Neuronal stem cell (in vitro differentiated cells): Measurements from ENCODE around the gene PROP1. TPM values are rescaled to one million over a fixed set of nuclear protein-coding genes. Genes with fewer than 3 reads are reported as not detected.
"Not testable (repeated sequence)": the region's sequence is repeated elsewhere in the genome, so short reads cannot be mapped to it uniquely, and the experiment has no call there.

Experiments used
- DNase-seq: peaks from one replicate; pipeline ENCODE4 v3.0.0-alpha.2; 2013; ENCODE audit warnings: low spot score
- H2AFZ ChIP-seq: one replicate; pipeline ENCODE4 v1.6.1; 2013; ENCODE audit warnings: mild to moderate bottlenecking, low read length, inconsistent platforms
- H2AK5ac ChIP-seq: 2 replicates; pipeline ENCODE4 v1.6.1; 2013; ENCODE audit warnings: low read depth, mild to moderate bottlenecking, inconsistent platforms, low read length, moderate library complexity, mixed read lengths
- H2BK120ac ChIP-seq: 2 replicates; pipeline ENCODE4 v1.6.1; 2013; ENCODE audit warnings: low read depth, mild to moderate bottlenecking, inconsistent platforms, low read length, moderate library complexity, mixed read lengths
- H2BK12ac ChIP-seq: one replicate; pipeline ENCODE4 v1.6.1; 2013; ENCODE audit warnings: low read length, inconsistent platforms
- H2BK15ac ChIP-seq: 2 replicates; pipeline ENCODE4 v1.6.1; 2013; ENCODE audit warnings: mild to moderate bottlenecking, low read length, inconsistent platforms, mixed read lengths
- H2BK5ac ChIP-seq: one replicate; pipeline ENCODE4 v1.6.1; 2013; ENCODE audit warnings: inconsistent platforms, mild to moderate bottlenecking, low read length, moderate library complexity
- H3K14ac ChIP-seq: one replicate; pipeline ENCODE4 v1.6.1; 2013; ENCODE audit warnings: low read length, inconsistent platforms
- H3K18ac ChIP-seq: 2 replicates; pipeline ENCODE4 v1.6.1; 2013; ENCODE audit warnings: low read length, inconsistent platforms
- H3K23ac ChIP-seq: 2 replicates; pipeline ENCODE4 v1.6.1; 2013; ENCODE audit warnings: low read depth, mild to moderate bottlenecking, mixed read lengths, low read length, inconsistent platforms; ENCODE audit not compliant: poor library complexity
- H3K27ac ChIP-seq: replicated peaks from 3 replicates; pipeline ENCODE4 v1.5.1; 2013; ENCODE audit warnings: low read length, inconsistent platforms
- H3K27me3 ChIP-seq, 3 experiments: 2 replicates each; pipeline ENCODE4 v1.6.1; 2013; ENCODE audit warnings: low read length in 3 of 3, mild to moderate bottlenecking in 2 of 3, inconsistent platforms in 1 of 3, low read depth in 1 of 3, mixed read lengths in 1 of 3, moderate library complexity in 1 of 3; ENCODE audit not compliant: control insufficient read depth in 3 of 3, insufficient read depth in 3 of 3
- H3K36me3 ChIP-seq, 2 donors: replicated peaks in 1 of 2; 2 replicates each; pipeline ENCODE4 v1.6.1; 2013; ENCODE audit warnings: low read length in 2 of 2; ENCODE audit not compliant: control insufficient read depth in 2 of 2, insufficient read depth in 2 of 2
- H3K4ac ChIP-seq: 2 replicates; pipeline ENCODE4 v1.6.1; 2013; ENCODE audit warnings: inconsistent platforms, mild to moderate bottlenecking, low read length, moderate library complexity
- H3K4me1 ChIP-seq, 2 donors: 1 replicate in 1 of 2; 2 replicates in 1 of 2; pipeline ENCODE4 v1.6.1; 2013; ENCODE audit warnings: low read length in 2 of 2, low read depth in 1 of 2; ENCODE audit not compliant: control insufficient read depth in 2 of 2, insufficient read depth in 1 of 2
- H3K4me2 ChIP-seq: one replicate; pipeline ENCODE4 v1.6.1; 2013; ENCODE audit warnings: mild to moderate bottlenecking, low read length, inconsistent platforms; ENCODE audit not compliant: insufficient read depth, poor library complexity, severe bottlenecking
- H3K4me3 ChIP-seq, 2 donors: 2 replicates each; pipeline ENCODE4 v1.5.1; 2013; ENCODE audit warnings: low read length in 2 of 2, mild to moderate bottlenecking in 2 of 2, inconsistent platforms in 1 of 2, moderate library complexity in 1 of 2
- H3K79me1 ChIP-seq: one replicate; pipeline ENCODE4 v1.6.1; 2013; ENCODE audit warnings: low read depth, mild to moderate bottlenecking, inconsistent platforms, low read length, moderate library complexity
- H3K9ac ChIP-seq: one replicate; pipeline ENCODE4 v1.6.1; 2013; ENCODE audit warnings: mild to moderate bottlenecking, low read depth, low read length, inconsistent platforms; ENCODE audit not compliant: poor library complexity
- H3K9me3 ChIP-seq, 2 donors: replicated peaks in 1 of 2; 2 replicates each; pipeline versions ENCODE3 to v1.6.1; 2013; ENCODE audit warnings: low read length in 2 of 2, mild to moderate bottlenecking in 2 of 2, inconsistent platforms in 1 of 2, low read depth in 1 of 2, mixed read lengths in 1 of 2, moderate library complexity in 1 of 2; ENCODE audit not compliant: control insufficient read depth in 2 of 2, insufficient read depth in 1 of 2
- H4K8ac ChIP-seq: one replicate; pipeline ENCODE4 v1.6.1; 2013; ENCODE audit warnings: low read depth, mild to moderate bottlenecking, inconsistent platforms, low read length, moderate library complexity
- H4K91ac ChIP-seq: one replicate; pipeline ENCODE4 v1.6.1; 2013; ENCODE audit warnings: low read length, low read depth, mild to moderate bottlenecking, inconsistent platforms; ENCODE audit not compliant: poor library complexity
- WGBS, 2 donors: extraction: QIAGEN DNeasy Blood & Tissue Kit; methylation state at CpG; one replicate each; pipeline ENCODE4 v1.1.7; 2013; ENCODE audit warnings: missing lambda C conversion rate in 2 of 2, mixed read lengths in 1 of 2; ENCODE audit not compliant: insufficient read length in 2 of 2, insufficient replicate concordance in 1 of 2; ENCODE audit errors: extremely low coverage in 2 of 2; 5-methylcytosine and 5-hydroxymethylcytosine counted together
- polyA plus RNA-seq, 2 experiments: library from polyadenylated mRNA; stranded (reverse); fragments of 200-250 nt; gene quantifications; one replicate each; pipeline ENCODE4 v1.2.3, GENCODE V29; 2013

The PROP1 gene
- polyA plus RNA-seq (2013, experiment 1 of 2), result not detected
- not detected for polyA plus RNA-seq (2013, experiment 2 of 2)

GRCh38 chr5:177995691-177996595, at the start of gene PROP1:
TSS of gene PROP1 (minus strand) at chr5:177996242. CDS start at chr5:177995933, 309 bp downstream.
- Histone ChIP-seq H3K4me1 (no peaks in the 10 kb centered on the region), H3K9ac (peak within 1 kb of the TSS; percentile 17), H2BK15ac (no peak within 1 kb of the TSS), H2BK5ac (peak within 1 kb of the TSS; percentile 32), H2AFZ (no peak within 1 kb of the TSS), H3K79me1 (no peaks in the 10 kb centered on the region), H3K18ac (peak within 1 kb of the TSS; percentile 27), H2BK120ac (no peak within 1 kb of the TSS), H3K23ac (no peak within 1 kb of the TSS), H2BK12ac (no peak within 1 kb of the TSS), H3K4me2 (no peak within 1 kb of the TSS), H3K14ac (no peak within 1 kb of the TSS), H4K91ac (no peak within 1 kb of the TSS), H3K4me3 (no peak within 1 kb of the TSS), H3K27ac (no peak within 1 kb of the TSS), H4K8ac (no peak within 1 kb of the TSS), H3K36me3 (no peaks in the 10 kb centered on the region), H3K27me3 (peaks cover 0 to 19% (median 0%) of the 10 kb centered on the region in 3 experiments), H2AK5ac (peak within 1 kb of the TSS; percentile 8), H3K4ac (no peak within 1 kb of the TSS), H3K9me3 (peaks cover 0 to 3% of the 10 kb centered on the region in 2 donors)
- no CpG with 5 or more reads among the region's 23 CpGs for WGBS, 2 donors
- DNase-seq, result no peak

- no CpG with 5 or more reads among the region's 11 CpGs for WGBS, 2 donors
- not testable (repeated sequence) for H3K4ac ChIP-seq, H2AFZ ChIP-seq, H3K4me1 ChIP-seq, H3K4me3 ChIP-seq, H3K9me3 ChIP-seq, H3K27me3 ChIP-seq, H2BK5ac ChIP-seq, H3K79me1 ChIP-seq, H3K4me2 ChIP-seq, H4K91ac ChIP-seq, H2BK15ac ChIP-seq, H3K36me3 ChIP-seq, H3K23ac ChIP-seq, H2AK5ac ChIP-seq, H3K18ac ChIP-seq, DNase-seq, H4K8ac ChIP-seq, H3K14ac ChIP-seq, H2BK12ac ChIP-seq, H3K27ac ChIP-seq, H2BK120ac ChIP-seq, H3K9ac ChIP-seq
Observed at GRCh38 chr5:178019379-178020030, 23.5 kb upstream of the PROP1 start.

- H3K36me3 ChIP-seq, DNase-seq, H2AK5ac ChIP-seq, H2BK5ac ChIP-seq, H3K23ac ChIP-seq, H2BK12ac ChIP-seq, H2AFZ ChIP-seq, H3K4ac ChIP-seq, H2BK120ac ChIP-seq, H3K14ac ChIP-seq, H3K9me3 ChIP-seq, H3K4me3 ChIP-seq, H3K18ac ChIP-seq, H3K27ac ChIP-seq, H3K79me1 ChIP-seq, H3K27me3 ChIP-seq, H3K9ac ChIP-seq, H4K91ac ChIP-seq, H4K8ac ChIP-seq, H2BK15ac ChIP-seq, H3K4me1 ChIP-seq, H3K4me2 ChIP-seq: not testable (repeated sequence)
- no CpG with 5 or more reads among the region's 2 CpGs for WGBS, 2 donors
Observed at GRCh38 chr5:178012758-178013157, 16.7 kb upstream of the PROP1 start.
